GM12878 (cell line): ENCODE measurements around the gene PHF20. TPM values are rescaled to one million over a fixed set of nuclear protein-coding genes. Genes with fewer than 3 reads are reported as not detected.

Experiments
- CBX5 ChIP-seq: sonication (generic); IDR thresholded peaks from 2 replicates; pipeline ENCODE4 v1.6.1; 2016; ENCODE audit warnings: low read depth, moderate library complexity, mild to moderate bottlenecking, inconsistent platforms
- CEBPB ChIP-seq, 2 experiments: fragments of 150-350 bp in 1 of 2; IDR thresholded peaks; 2 replicates each; pipeline ENCODE4 v1.6.1; 2012 to 2014; ENCODE audit warnings: low read depth in 2 of 2, low read length in 2 of 2, borderline replicate concordance in 1 of 2, inconsistent platforms in 1 of 2
- DPF2 ChIP-seq: fragments of 450-650 bp; IDR thresholded peaks from 2 replicates; pipeline ENCODE4 v1.6.1; 2017; ENCODE audit warnings: mild to moderate bottlenecking
- GATAD2B ChIP-seq: fragments of 450-650 bp; conservative IDR thresholded peaks from 2 replicates; pipeline ENCODE4 v1.6.1; 2017; ENCODE audit warnings: low read depth, mild to moderate bottlenecking, moderate library complexity
- KDM1A ChIP-seq: fragments of 200-600 bp; sonication (generic); IDR thresholded peaks from 2 replicates; pipeline ENCODE4 v1.6.1; 2016; ENCODE audit warnings: borderline replicate concordance
- MTA3 ChIP-seq: IDR thresholded peaks from 2 replicates; pipeline ENCODE4 v1.6.1; 2012; ENCODE audit warnings: low read length, inconsistent platforms, borderline replicate concordance
- MYB ChIP-seq: fragments of 150-350 bp; IDR thresholded peaks from 2 replicates; pipeline ENCODE4 v1.6.1; 2014; ENCODE audit warnings: mild to moderate bottlenecking, low read depth, low read length, borderline replicate concordance
- NFXL1 ChIP-seq: fragments of 450-650 bp; IDR thresholded peaks from 2 replicates; pipeline ENCODE4 v1.6.1; 2017; ENCODE audit warnings: antibody characterized with exemption, mild to moderate bottlenecking, borderline replicate concordance
- PAX5 ChIP-seq: IDR thresholded peaks from 2 replicates; pipeline ENCODE4 v1.6.1; 2011; ENCODE audit warnings: low read depth, low read length, borderline replicate concordance
- POU2F2 ChIP-seq: IDR thresholded peaks from 3 replicates; pipeline ENCODE4 v1.6.1; 2011; ENCODE audit warnings: low read depth, mild to moderate bottlenecking, low read length, borderline replicate concordance
- RB1 ChIP-seq: fragments of 450-650 bp; formaldehyde crosslinking; IDR thresholded peaks from 2 replicates; pipeline ENCODE4 v1.6.1; 2017; ENCODE audit warnings: mild to moderate bottlenecking, borderline replicate concordance
- RELA ChIP-seq: fragments of 450-650 bp; IDR thresholded peaks from 2 replicates; pipeline ENCODE4 v1.8.0; 2014; ENCODE audit warnings: borderline replicate concordance; ENCODE audit not compliant: partially characterized antibody
- SRF ChIP-seq, 2 experiments: IDR thresholded peaks; 2 replicates each; pipeline ENCODE4 v1.6.1; 2011; ENCODE audit warnings: low read depth in 2 of 2, low read length in 2 of 2, mild to moderate bottlenecking in 1 of 2, moderate library complexity in 1 of 2
- TCF7 ChIP-seq: IDR thresholded peaks from 2 replicates; pipeline ENCODE4 v1.6.1; 2014; ENCODE audit warnings: antibody characterized with exemption, borderline replicate concordance
- WRNIP1 ChIP-seq: IDR thresholded peaks from 2 replicates; pipeline ENCODE4 v1.6.1; 2011; ENCODE audit warnings: low read depth, low read length, improper control_type of control experiment, borderline replicate concordance
- YBX1 ChIP-seq: fragments of 450-650 bp; IDR thresholded peaks from 2 replicates; pipeline ENCODE4 v1.6.1; 2016; ENCODE audit warnings: antibody characterized with exemption
- ZBED1 ChIP-seq: IDR thresholded peaks from 2 replicates; pipeline ENCODE4 v1.6.1; 2016; ENCODE audit warnings: borderline replicate concordance
- ZNF384 ChIP-seq: IDR thresholded peaks from 2 replicates; pipeline ENCODE4 v1.6.1; 2012; ENCODE audit warnings: low read depth, mild to moderate bottlenecking, low read length, improper control_type of control experiment, borderline replicate concordance
- ZSCAN29 ChIP-seq: fragments of 450-650 bp; IDR thresholded peaks from 2 replicates; pipeline ENCODE4 v1.6.1; 2017; ENCODE audit warnings: mild to moderate bottlenecking, moderate library complexity
- polyA plus RNA-seq, 11 experiments: library from polyadenylated mRNA; depleted of rRNA in 4 of 11; unstranded in 6 of 11; stranded (reverse) in 5 of 11; fragments of >200 nt; fragmentation: Nextera tagmentation in 4 of 11; fragmentation: Illumina TruSeq in 1 of 11; extraction: Ambion mirVana in 4 of 11; extraction: Trizol in 1 of 11; gene quantifications; 1 replicate in 1 of 11; 2 replicates in 10 of 11; pipeline versions ENCODE4 v1.2.1 to v1.2.3, GENCODE V29; 2011 to 2016; ENCODE audit warnings: inconsistent platforms in 2 of 11, missing spikeins in 2 of 11, low read depth in 1 of 11
- total RNA-seq, 4 experiments: library from RNA; depleted of rRNA in 3 of 4; stranded (reverse); fragments of >200 nt in 3 of 4; fragmentation: Illumina TruSeq in 1 of 4; extraction: Trizol in 1 of 4; gene quantifications; 2 replicates each; pipeline versions ENCODE4 v1.2.1 to v1.2.3, GENCODE V29; 2013 to 2021
- TF ChIP-seq, protein P1 (sequence below): IDR thresholded peaks from 2 replicates; pipeline ENCODE4 v1.6.1; 2012; ENCODE audit warnings: low read depth, low read length, improper control_type of control experiment
- TF ChIP-seq, protein P2 (sequence below): fragments of 450-650 bp; IDR thresholded peaks from 2 replicates; pipeline ENCODE4 v1.6.1; 2018; ENCODE audit warnings: borderline replicate concordance, mild to moderate bottlenecking; ENCODE audit not compliant: partially characterized antibody
- TF ChIP-seq, protein P3 (sequence below): fragments of 150-350 bp; IDR thresholded peaks from 2 replicates; pipeline ENCODE4 v1.6.1; 2014; ENCODE audit warnings: mild to moderate bottlenecking, low read depth, low read length
- TF ChIP-seq, protein P4 (sequence below): IDR thresholded peaks from 2 replicates; pipeline ENCODE4 v1.6.1; 2012; ENCODE audit warnings: low read depth, low read length, improper control_type of control experiment
- TF ChIP-seq, protein P5 (sequence below): fragments of 450-650 bp; IDR thresholded peaks from 2 replicates; pipeline ENCODE4 v1.6.1; 2016; ENCODE audit warnings: mild to moderate bottlenecking

Gene PHF20
- total and polyA plus RNA-seq, 10 of the 15 experiments (the other 5 are each of a cell fraction or from before 2014, with no cell fraction given) = 31.6 to 91.2 (median 46.8) TPM

DNA sequence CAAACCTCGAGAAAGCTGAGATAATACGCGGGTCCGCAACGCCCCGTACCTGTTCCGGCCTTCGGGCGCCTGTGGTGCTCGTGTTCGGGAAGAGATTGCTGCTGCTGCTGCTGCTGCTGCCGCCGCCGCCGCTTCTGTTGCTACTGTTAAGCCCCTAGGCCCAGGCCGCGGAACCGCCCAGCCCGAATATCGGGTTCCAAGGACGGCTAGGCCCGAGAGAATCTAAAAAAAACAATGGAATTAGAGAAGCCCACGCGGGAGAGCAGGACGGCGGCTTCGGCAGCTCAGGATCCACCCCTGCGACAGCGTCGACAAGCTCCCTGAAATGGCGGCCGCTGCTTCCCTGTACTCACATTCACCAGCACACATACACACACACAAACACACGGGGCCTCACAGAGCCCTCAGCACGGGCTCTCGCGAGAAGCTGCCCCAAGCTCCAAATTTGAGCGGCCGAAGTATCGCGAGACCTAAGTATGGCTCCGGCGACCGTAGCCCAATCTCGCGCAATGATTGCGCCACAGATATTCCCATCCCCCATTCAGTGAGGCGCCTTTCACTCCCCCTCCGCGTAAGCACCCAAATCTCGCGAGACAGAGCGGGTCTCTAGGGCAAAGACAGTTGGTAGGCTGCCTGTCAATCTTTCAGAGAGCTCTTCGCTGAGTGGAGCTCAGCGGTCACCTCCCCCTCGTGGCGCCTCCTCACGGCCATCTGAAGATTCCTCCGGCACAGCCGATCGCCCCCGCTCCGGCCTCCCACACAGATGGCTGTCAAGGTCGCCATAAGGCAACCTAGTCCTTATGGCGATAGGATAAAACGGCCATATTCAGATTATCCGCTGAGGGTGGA, 29.7 kb upstream of the PHF20 start, which contains the start of gene RBM39 (continued):
- TF ChIP-seq TCF7 (peak; percentile 69; the same call in 1 of the 2 replicates), YBX1 (no peak), KDM1A (no peak), ZBED1 (peak; percentile 56; the same call in 1 of the 2 replicates), POU2F2 (peak; percentile 95), ZSCAN29 (no peak), WRNIP1 (peak; percentile 28; the same call in 1 of the 2 replicates), CEBPB (IDR thresholded peaks at IDR 0.05; ENCODE audit: borderline replicate concordance in 1 of 2, low read depth in 2 of 2, low read length in 2 of 2) (peak in 1 of 2 experiments; percentile 99; a peak in 2 of 4 replicates), CBX5 (0 out of 2 replicates have a peak, but pooled peaks have one; percentile 24), DPF2 (peak; percentile 99), SRF (IDR thresholded peaks at IDR 0.05; ENCODE audit: low read depth in 2 of 2, low read length in 2 of 2) (peak in 1 of 2 experiments; percentile 16; a peak in 1 of 4 replicates), GATAD2B (peak; percentile 53; the same call in 1 of the 2 replicates), MYB (peak; percentile 58; the same call in 1 of the 2 replicates), PAX5 (peak; percentile 61; the same call in 1 of the 2 replicates), RB1 (0 out of 2 replicates have a peak, but pooled peaks have one; percentile 40), MTA3 (no peak), NFXL1 (no peak), RELA (peak; percentile 77), ZNF384 (no peak)
- TF ChIP-seq, protein P1, sequence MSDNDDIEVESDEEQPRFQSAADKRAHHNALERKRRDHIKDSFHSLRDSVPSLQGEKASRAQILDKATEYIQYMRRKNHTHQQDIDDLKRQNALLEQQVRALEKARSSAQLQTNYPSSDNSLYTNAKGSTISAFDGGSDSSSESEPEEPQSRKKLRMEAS = peak; percentile 61
- TF ChIP-seq, protein P2, sequence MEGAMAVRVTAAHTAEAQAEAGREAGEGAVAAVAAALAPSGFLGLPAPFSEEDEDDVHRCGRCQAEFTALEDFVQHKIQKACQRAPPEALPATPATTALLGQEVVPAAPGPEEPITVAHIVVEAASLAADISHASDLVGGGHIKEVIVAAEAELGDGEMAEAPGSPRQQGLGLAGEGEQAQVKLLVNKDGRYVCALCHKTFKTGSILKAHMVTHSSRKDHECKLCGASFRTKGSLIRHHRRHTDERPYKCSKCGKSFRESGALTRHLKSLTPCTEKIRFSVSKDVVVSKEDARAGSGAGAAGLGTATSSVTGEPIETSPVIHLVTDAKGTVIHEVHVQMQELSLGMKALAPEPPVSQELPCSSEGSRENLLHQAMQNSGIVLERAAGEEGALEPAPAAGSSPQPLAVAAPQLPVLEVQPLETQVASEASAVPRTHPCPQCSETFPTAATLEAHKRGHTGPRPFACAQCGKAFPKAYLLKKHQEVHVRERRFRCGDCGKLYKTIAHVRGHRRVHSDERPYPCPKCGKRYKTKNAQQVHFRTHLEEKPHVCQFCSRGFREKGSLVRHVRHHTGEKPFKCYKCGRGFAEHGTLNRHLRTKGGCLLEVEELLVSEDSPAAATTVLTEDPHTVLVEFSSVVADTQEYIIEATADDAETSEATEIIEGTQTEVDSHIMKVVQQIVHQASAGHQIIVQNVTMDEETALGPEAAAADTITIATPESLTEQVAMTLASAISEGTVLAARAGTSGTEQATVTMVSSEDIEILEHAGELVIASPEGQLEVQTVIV = peak; percentile 73
- TF ChIP-seq, protein P3, sequence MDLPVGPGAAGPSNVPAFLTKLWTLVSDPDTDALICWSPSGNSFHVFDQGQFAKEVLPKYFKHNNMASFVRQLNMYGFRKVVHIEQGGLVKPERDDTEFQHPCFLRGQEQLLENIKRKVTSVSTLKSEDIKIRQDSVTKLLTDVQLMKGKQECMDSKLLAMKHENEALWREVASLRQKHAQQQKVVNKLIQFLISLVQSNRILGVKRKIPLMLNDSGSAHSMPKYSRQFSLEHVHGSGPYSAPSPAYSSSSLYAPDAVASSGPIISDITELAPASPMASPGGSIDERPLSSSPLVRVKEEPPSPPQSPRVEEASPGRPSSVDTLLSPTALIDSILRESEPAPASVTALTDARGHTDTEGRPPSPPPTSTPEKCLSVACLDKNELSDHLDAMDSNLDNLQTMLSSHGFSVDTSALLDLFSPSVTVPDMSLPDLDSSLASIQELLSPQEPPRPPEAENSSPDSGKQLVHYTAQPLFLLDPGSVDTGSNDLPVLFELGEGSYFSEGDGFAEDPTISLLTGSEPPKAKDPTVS = peak; percentile 65
- TF ChIP-seq, protein P4, sequence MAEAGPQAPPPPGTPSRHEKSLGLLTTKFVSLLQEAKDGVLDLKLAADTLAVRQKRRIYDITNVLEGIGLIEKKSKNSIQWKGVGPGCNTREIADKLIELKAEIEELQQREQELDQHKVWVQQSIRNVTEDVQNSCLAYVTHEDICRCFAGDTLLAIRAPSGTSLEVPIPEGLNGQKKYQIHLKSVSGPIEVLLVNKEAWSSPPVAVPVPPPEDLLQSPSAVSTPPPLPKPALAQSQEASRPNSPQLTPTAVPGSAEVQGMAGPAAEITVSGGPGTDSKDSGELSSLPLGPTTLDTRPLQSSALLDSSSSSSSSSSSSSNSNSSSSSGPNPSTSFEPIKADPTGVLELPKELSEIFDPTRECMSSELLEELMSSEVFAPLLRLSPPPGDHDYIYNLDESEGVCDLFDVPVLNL = no peak
- TF ChIP-seq, protein P5, sequence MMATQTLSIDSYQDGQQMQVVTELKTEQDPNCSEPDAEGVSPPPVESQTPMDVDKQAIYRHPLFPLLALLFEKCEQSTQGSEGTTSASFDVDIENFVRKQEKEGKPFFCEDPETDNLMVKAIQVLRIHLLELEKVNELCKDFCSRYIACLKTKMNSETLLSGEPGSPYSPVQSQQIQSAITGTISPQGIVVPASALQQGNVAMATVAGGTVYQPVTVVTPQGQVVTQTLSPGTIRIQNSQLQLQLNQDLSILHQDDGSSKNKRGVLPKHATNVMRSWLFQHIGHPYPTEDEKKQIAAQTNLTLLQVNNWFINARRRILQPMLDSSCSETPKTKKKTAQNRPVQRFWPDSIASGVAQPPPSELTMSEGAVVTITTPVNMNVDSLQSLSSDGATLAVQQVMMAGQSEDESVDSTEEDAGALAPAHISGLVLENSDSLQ = peak; percentile 100
